Tibial nerve (tissue), 4 donors: ENCODE results near the gene ZNF674.

Experiments used
- CTCF ChIP-seq, 5 experiments: fragments of 200-600 bp in 3 of 5; fragments of 450-650 bp in 2 of 5; sonication (generic) in 3 of 5; IDR thresholded peaks; one replicate each; pipeline ENCODE4 v1.5.1; 2016 to 2019; ENCODE audit warnings: antibody characterized with exemption in 5 of 5, mild to moderate bottlenecking in 3 of 5, moderate library complexity in 2 of 5
- EP300 ChIP-seq, 2 donors: sonication (generic); formaldehyde crosslinking; IDR thresholded peaks; one replicate each; pipeline ENCODE4 v1.6.1; 2017; ENCODE audit warnings: antibody characterized with exemption in 2 of 2, mild to moderate bottlenecking in 1 of 2
- POLR2A ChIP-seq, 2 donors: fragments of 450-650 bp; IDR thresholded peaks; one replicate each; pipeline ENCODE4 v1.6.1; 2017; ENCODE audit warnings: antibody characterized with exemption in 2 of 2, mild to moderate bottlenecking in 2 of 2, moderate library complexity in 2 of 2

- TF ChIP-seq CTCF (IDR thresholded peaks at IDR 0.05) (no peak), EP300 (IDR thresholded peaks at IDR 0.05) (no peak), POLR2A (IDR thresholded peaks at IDR 0.05) (no peak)
These were observed 42.4 kb downstream of the ZNF674 start for GRCh38 chrX:46502848-46503247.
